HepG2 (cell line): Measurements from ENCODE around the gene ARHGAP35. TPM values are rescaled to one million over a fixed set of nuclear protein-coding genes. Genes with fewer than 3 reads are reported as not detected.
A peak's percentile ranks its signal among the peaks of the same experiment; 100 is the strongest.

Source experiments
- CBX2 ChIP-seq, 2 experiments: fragments of 200-600 bp in 1 of 2; sonication (generic); formaldehyde crosslinking in 1 of 2; IDR thresholded peaks; 2 replicates each; pipeline versions ENCODE4 v1.7.0 to v1.8.1; 2018 to 2022; ENCODE audit warnings: low read depth in 2 of 2, low read length in 1 of 2, mild to moderate bottlenecking in 1 of 2, missing genetic modification reagents in 1 of 2
- CEBPG ChIP-seq: IDR thresholded peaks from 2 replicates; pipeline ENCODE4 v1.6.1; 2016
- DMAP1 ChIP-seq: IDR thresholded peaks from 2 replicates; pipeline ENCODE4 v1.6.1; 2016
- ETV5 ChIP-seq: IDR thresholded peaks from 2 replicates; pipeline ENCODE4 v1.6.1; 2018; ENCODE audit warnings: missing biosample characterization, missing genetic modification reagents, inconsistent platforms, borderline replicate concordance
- GLI4 ChIP-seq: sonication (generic); formaldehyde crosslinking; IDR thresholded peaks from 2 replicates; pipeline ENCODE4 v1.5.1; 2020; ENCODE audit warnings: missing genetic modification reagents, mild to moderate bottlenecking, moderate library complexity, borderline replicate concordance
- HDAC1 ChIP-seq: sonication (generic); formaldehyde crosslinking; IDR thresholded peaks from 2 replicates; pipeline ENCODE4 v1.5.1; 2020; ENCODE audit warnings: mild to moderate bottlenecking, missing genetic modification reagents
- KLF12 ChIP-seq: sonication (generic); formaldehyde crosslinking; IDR thresholded peaks from 2 replicates; pipeline ENCODE4 v1.4.0; 2020; ENCODE audit warnings: missing genetic modification reagents, borderline replicate concordance
- MEF2D ChIP-seq: sonication (generic); formaldehyde crosslinking; IDR thresholded peaks from 2 replicates; pipeline ENCODE4 v1.5.1; 2020; ENCODE audit warnings: mild to moderate bottlenecking, missing genetic modification reagents
- MTA3 ChIP-seq: sonication (generic); formaldehyde crosslinking; IDR thresholded peaks from 2 replicates; pipeline ENCODE4 v1.4.0; 2020; ENCODE audit warnings: missing genetic modification reagents
- NR2C2 ChIP-seq: sonication (generic); formaldehyde crosslinking; IDR thresholded peaks from 2 replicates; pipeline ENCODE4 v1.4.0; 2020; ENCODE audit warnings: missing genetic modification reagents, mild to moderate bottlenecking, moderate library complexity, borderline replicate concordance
- RERE ChIP-seq: IDR thresholded peaks from 2 replicates; pipeline ENCODE4 v1.6.1; 2016; ENCODE audit warnings: low read depth, missing genetic modification reagents, missing compliant biosample characterization
- SKIL ChIP-seq: sonication (generic); formaldehyde crosslinking; IDR thresholded peaks from 2 replicates; pipeline ENCODE4 v1.8.0; 2022; ENCODE audit warnings: missing genetic modification reagents, mild to moderate bottlenecking, moderate library complexity, borderline replicate concordance
- SRY ChIP-seq: sonication (generic); formaldehyde crosslinking; IDR thresholded peaks from 2 replicates; pipeline ENCODE4 v1.8.0; 2022; ENCODE audit warnings: mild to moderate bottlenecking, missing genetic modification reagents
- THAP7 ChIP-seq: sonication (generic); formaldehyde crosslinking; IDR thresholded peaks from 2 replicates; pipeline ENCODE4 v1.8.1; 2023; ENCODE audit warnings: mild to moderate bottlenecking, missing genetic modification reagents
- U2AF1 ChIP-seq: fragments of 200-400 bp; formaldehyde crosslinking; optimal IDR thresholded peaks from 2 replicates; pipeline ENCODE3; 2017; ENCODE audit warnings: mild to moderate bottlenecking, low read depth, low read length
- ZBTB44 ChIP-seq: sonication (generic); formaldehyde crosslinking; IDR thresholded peaks from 2 replicates; pipeline ENCODE4 v1.4.0; 2020; ENCODE audit warnings: missing genetic modification reagents
- ZFP1 ChIP-seq: IDR thresholded peaks from 2 replicates; pipeline ENCODE4 v1.6.1; 2016
- ZNF264 ChIP-seq: sonication (generic); formaldehyde crosslinking; IDR thresholded peaks from 2 replicates; pipeline ENCODE4 v1.4.0; 2020; ENCODE audit warnings: missing genetic modification reagents
- ZNF530 ChIP-seq: sonication (generic); formaldehyde crosslinking; IDR thresholded peaks from 2 replicates; pipeline ENCODE4 v1.5.0; 2020; ENCODE audit warnings: low read depth, mild to moderate bottlenecking, missing genetic modification reagents
- ZNF557 ChIP-seq: sonication (generic); formaldehyde crosslinking; IDR thresholded peaks from 2 replicates; pipeline ENCODE4 v1.4.0; 2020; ENCODE audit warnings: missing genetic modification reagents
- ZNF616 ChIP-seq: sonication (generic); formaldehyde crosslinking; IDR thresholded peaks from 2 replicates; pipeline ENCODE4 v1.5.0; 2020; ENCODE audit warnings: low read depth, mild to moderate bottlenecking, missing genetic modification reagents
- polyA plus RNA-seq, 8 experiments: library from polyadenylated mRNA; depleted of rRNA in 3 of 8; stranded (reverse) in 7 of 8; unstranded in 1 of 8; fragments of >200 nt; fragmentation: Illumina TruSeq in 4 of 8; extraction: Trizol in 4 of 8; gene quantifications; 2 replicates each; pipeline versions ENCODE4 v1.2.1 to v1.2.3, GENCODE V29; 2011 to 2016; ENCODE audit warnings: low read depth in 4 of 8, missing spikeins in 1 of 8, mixed read lengths in 1 of 8; ENCODE audit not compliant: insufficient read depth in 1 of 8
- total RNA-seq, 5 experiments: library from RNA; depleted of rRNA; stranded (reverse); fragments of >200 nt; fragmentation: Illumina TruSeq; extraction: Trizol; gene quantifications; 2 replicates each; pipeline ENCODE4 v1.2.3, GENCODE V29; 2016; ENCODE audit warnings: low read depth in 1 of 5

ARHGAP35 gene
- total and polyA plus RNA-seq, 2 of the 13 experiments (the other 11 are each of a cell fraction or from before 2014, with no cell fraction given) = 30.1 to 30.2 TPM

GRCh38 chr19:46859637-46860124 lies 1.1 kb upstream of the ARHGAP35 start (continued):
- TF ChIP-seq RERE (CRISPR knock-in tag) = no peak
- no peak for TF ChIP-seq ZFP1 (CRISPR knock-in tag)
- TF ChIP-seq ZNF530 = no peak
- 0 out of 2 replicates have a peak, but pooled peaks have one; percentile 4 for TF ChIP-seq ZNF616 (CRISPR knock-in tag)
- no peak for TF ChIP-seq ZNF557 (CRISPR knock-in tag)
- 0 out of 2 replicates have a peak, but pooled peaks have one; percentile 8 for TF ChIP-seq GLI4
- TF ChIP-seq THAP7 (CRISPR knock-in tag) = no peak
- no peak for TF ChIP-seq KLF12
- TF ChIP-seq HDAC1 (CRISPR knock-in tag) = peak; percentile 66
- no peak for TF ChIP-seq MTA3 (CRISPR knock-in tag)
- TF ChIP-seq ZNF264 (CRISPR knock-in tag) = 0 out of 2 replicates have a peak, but pooled peaks have one; percentile 5
- TF ChIP-seq NR2C2 (CRISPR knock-in tag) = peak; percentile 64; the same call in 1 of the 2 replicates
- TF ChIP-seq CEBPG (CRISPR knock-in tag) = 0 out of 2 replicates have a peak, but pooled peaks have one; percentile 2
- 0 out of 2 replicates have a peak, but pooled peaks have one; percentile 38 for TF ChIP-seq ZBTB44 (CRISPR knock-in tag)
- peak; percentile 32 for TF ChIP-seq U2AF1
- TF ChIP-seq ETV5 (CRISPR knock-in tag) = peak; percentile 91; the same call in 1 of the 2 replicates
- TF ChIP-seq DMAP1 = peak; percentile 86; the same call in 1 of the 2 replicates
- TF ChIP-seq SRY = no peak
- no peak for TF ChIP-seq SKIL
- TF ChIP-seq MEF2D (CRISPR knock-in tag) = peak; percentile 60; the same call in 1 of the 2 replicates
- TF ChIP-seq CBX2 (IDR thresholded peaks at IDR 0.05; ENCODE audit: low read depth, low read length) = no peak
- TF ChIP-seq CBX2 (CRISPR knock-in tag; IDR thresholded peaks at IDR 0.05; ENCODE audit: low read depth) = no peak
